Measurements from ENCODE around the gene KCNJ14. TPM values are rescaled to one million over a fixed set of nuclear protein-coding genes. Genes with fewer than 3 reads are reported as not detected.
"Not testable (repeated sequence)": the region's sequence is repeated elsewhere in the genome, so short reads cannot be mapped to it uniquely, and the experiment has no call there.

The KCNJ14 gene
- total RNA-seq, 4 donors from 2014 or later: 0.16 to 0.42 (median 0.27) TPM; not detected in 1

DNA sequence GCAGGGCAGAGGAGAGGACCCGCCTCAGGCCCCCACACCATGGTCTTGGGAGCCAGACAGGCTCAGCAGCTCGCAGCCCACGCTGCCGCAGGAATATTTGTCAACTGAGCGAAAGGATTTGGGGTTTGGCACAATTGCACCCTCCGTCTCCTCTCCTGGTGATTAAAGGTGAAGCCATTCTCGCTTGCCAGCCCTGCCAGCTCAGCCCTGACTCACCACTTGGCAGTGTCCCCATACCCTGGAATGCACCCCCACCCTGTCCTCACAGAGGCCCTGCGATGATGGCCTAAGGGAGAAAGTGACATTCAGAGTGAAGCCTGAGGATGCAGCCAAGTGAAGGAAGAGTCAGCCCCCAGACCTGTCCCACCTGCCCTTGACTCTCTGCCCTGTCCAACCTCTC is 32.6 kb downstream of the KCNJ14 start:
- TF ChIP-seq POLR2A (IDR thresholded peaks at IDR 0.05): no peak
- peak; percentile 84 for TF ChIP-seq POLR2AphosphoS5 (IDR thresholded peaks at IDR 0.05)
- TF ChIP-seq EP300 (IDR thresholded peaks at IDR 0.05): no peak
- TF ChIP-seq, protein P1, sequence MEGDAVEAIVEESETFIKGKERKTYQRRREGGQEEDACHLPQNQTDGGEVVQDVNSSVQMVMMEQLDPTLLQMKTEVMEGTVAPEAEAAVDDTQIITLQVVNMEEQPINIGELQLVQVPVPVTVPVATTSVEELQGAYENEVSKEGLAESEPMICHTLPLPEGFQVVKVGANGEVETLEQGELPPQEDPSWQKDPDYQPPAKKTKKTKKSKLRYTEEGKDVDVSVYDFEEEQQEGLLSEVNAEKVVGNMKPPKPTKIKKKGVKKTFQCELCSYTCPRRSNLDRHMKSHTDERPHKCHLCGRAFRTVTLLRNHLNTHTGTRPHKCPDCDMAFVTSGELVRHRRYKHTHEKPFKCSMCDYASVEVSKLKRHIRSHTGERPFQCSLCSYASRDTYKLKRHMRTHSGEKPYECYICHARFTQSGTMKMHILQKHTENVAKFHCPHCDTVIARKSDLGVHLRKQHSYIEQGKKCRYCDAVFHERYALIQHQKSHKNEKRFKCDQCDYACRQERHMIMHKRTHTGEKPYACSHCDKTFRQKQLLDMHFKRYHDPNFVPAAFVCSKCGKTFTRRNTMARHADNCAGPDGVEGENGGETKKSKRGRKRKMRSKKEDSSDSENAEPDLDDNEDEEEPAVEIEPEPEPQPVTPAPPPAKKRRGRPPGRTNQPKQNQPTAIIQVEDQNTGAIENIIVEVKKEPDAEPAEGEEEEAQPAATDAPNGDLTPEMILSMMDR (IDR thresholded peaks at IDR 0.05): no peak
- WGBS, 2 donors (ENCODE audit: low coverage in 1 of 2): 35 to 40% methylated on average over 1 to 6 of the region's 8 CpGs
- Histone ChIP-seq H3K9me3 (no peaks in the 10 kb centered on the region), H3K4me3 (no peak overlapping the region), H3K4me1 (peaks cover 0 to 48% (median 18%) of the 10 kb centered on the region in 3 donors), H3K27me3 (no peaks in the 10 kb centered on the region), H3K36me3 (no peaks in the 10 kb centered on the region), H3K27ac (peak overlapping the region in 3 of 4 donors; percentile 69 to 81 (median 70))
- ATAC-seq: no peak

DNA sequence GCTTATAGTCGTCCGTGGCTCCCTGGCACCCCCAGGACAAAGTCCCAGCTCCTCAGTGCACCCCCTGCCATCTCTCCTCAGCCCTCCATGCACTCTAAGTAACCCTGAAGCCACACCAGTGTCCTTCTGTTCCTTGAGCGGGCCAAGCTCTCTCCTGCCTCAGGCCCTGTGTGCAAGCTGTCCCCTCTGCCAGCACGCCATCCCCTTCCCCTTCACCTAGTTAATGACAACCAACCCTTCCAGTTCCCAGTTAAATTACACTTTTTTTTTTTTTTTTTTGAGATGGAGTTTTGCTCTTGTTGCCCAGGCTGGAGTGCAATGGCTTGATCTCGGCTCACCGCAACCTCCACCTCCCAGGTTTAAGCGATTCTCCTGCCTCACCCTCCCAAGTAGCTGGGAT is 33.1 kb downstream of the KCNJ14 start:
- WGBS, 2 donors (ENCODE audit: low coverage in 1 of 2): 79 to 85% methylated on average over 4 of the region's 7 CpGs
- ATAC-seq, H3K9me3 ChIP-seq, H3K27me3 ChIP-seq, H3K36me3 ChIP-seq, H3K4me3 ChIP-seq: not testable (repeated sequence)
- Histone ChIP-seq H3K27ac (peak overlapping the region in 3 of 4 donors; percentile 69 to 81 (median 70)), H3K4me1 (peaks cover 0 to 53% (median 18%) of the 10 kb centered on the region in 3 donors)

DNA sequence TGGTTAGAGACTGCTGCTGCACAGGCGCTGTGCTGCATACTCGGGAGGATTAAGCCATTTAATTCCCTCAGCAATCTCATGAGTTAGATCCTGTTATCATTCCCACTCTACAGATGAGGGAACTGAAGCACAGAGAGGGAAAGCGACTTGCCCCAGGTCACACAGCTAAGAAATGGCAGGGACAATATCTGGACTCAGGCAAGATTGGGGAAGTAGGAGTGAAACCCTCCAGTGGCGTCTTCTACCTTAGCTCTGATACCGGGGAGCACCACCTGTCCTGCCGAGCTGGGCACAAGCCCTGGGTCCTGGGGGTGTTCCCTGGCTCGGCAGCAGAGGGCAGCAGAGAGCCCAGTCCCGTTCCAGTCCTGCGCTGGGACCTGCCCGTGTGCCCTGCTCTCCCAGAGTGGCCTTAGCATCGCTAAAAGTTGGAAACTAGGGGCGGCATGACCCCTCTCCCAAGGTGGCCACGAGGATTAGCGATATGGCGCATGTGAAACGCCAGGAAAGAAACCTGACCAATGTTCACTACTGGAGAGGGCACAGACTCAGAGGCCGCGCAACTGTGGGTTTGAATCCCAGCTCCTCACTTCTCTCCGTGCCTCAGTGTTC is 34.3 kb downstream of the KCNJ14 start:
- Histone ChIP-seq H3K27me3 (no peaks in the 10 kb centered on the region), H3K4me1 (peaks cover 0 to 63% (median 24%) of the 10 kb centered on the region in 3 donors), H3K9me3 (no peaks in the 10 kb centered on the region), H3K27ac (no peak overlapping the region), H3K4me3 (no peak overlapping the region), H3K36me3 (no peaks in the 10 kb centered on the region)
- WGBS, 2 donors (ENCODE audit: low coverage in 1 of 2): 48 to 57% methylated on average over 1 to 3 of the region's 19 CpGs
- ATAC-seq: no peak
- TF ChIP-seq POLR2AphosphoS5 (IDR thresholded peaks at IDR 0.05): no peak
- TF ChIP-seq POLR2A (IDR thresholded peaks at IDR 0.05): no peak
- TF ChIP-seq, protein P1 (IDR thresholded peaks at IDR 0.05): peak in 3 of 4 experiments; percentile 88 to 97 (median 89)

DNA sequence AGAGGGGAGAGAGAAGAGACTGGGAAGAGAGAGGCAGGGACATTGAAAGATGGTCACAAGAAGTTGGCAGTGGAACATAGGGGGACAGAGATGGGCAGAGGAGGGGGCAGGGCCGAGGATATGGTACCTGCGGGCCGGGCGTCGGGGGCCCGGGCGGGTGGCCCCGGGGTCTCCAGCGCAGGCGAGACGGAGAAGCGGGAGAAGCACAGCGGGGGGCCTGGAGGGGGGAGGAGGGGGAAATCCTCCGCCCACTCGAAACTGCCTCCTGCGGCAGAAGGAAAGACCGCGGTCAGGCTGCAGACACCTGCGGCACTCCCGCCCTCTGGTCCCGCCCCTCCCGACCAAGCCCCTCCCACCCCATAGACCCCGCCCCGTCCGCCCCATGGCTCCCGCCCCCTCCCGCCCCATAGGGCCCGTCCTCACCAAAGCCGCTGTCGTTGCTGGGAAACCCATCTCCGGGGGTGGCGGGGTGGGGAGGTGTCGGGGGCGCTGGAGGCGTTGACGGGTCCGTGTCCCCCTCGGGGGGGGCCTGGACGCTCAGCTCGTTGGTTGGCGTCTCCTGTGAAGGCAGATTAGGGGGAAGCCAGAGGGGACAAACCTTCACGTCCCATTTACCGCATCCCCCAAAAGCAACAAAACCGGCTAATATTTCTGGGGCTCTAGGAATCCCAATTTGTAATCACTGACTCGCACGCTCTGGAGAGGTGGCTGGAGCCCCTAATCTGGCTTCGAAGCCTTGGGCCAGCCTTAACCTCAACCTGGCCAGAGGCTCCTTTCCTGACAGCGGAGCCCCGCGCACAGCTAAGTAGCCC is 35.8 kb downstream of the KCNJ14 start:
- WGBS, 2 donors (ENCODE audit: low coverage in 1 of 2): 0 to 45% methylated on average over 1 to 10 of the region's 50 CpGs
- peak overlapping the region in 1 of 2 donors; percentile 18 for H3K4me3 ChIP-seq
- no peaks in the 10 kb centered on the region for H3K27me3 ChIP-seq
- no peaks in the 10 kb centered on the region for H3K9me3 ChIP-seq
- no peak for TF ChIP-seq EP300 (IDR thresholded peaks at IDR 0.05)
- no peak for TF ChIP-seq POLR2A (IDR thresholded peaks at IDR 0.05)
- TF ChIP-seq POLR2AphosphoS5 (IDR thresholded peaks at IDR 0.05): no peak
- TF ChIP-seq, protein P1 (IDR thresholded peaks at IDR 0.05): no peak
- H3K36me3 ChIP-seq: no peaks in the 10 kb centered on the region
- H3K27ac ChIP-seq: peak overlapping the region in 3 of 4 donors; percentile 30 to 54 (median 51)
- no peak for ATAC-seq
- H3K4me1 ChIP-seq: peaks cover 0 to 71% (median 26%) of the 10 kb centered on the region in 3 donors

DNA sequence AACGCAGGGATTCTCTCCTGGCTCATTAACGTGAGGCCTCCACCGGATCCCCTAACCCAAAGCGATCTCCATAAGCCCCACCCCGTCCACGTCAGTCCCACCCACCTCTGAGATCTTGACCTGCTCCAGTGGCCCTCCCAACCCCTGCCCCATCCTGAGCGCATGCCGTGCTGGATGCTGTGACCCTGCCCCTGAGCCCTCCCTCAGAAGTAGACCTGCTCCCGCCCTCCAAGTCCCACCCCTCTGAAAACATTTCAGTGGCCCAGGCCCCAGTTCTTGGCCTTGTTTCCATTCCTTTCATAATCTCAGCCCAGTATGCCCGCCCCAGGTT is 36.4 kb downstream of the KCNJ14 start:
- no peak for ATAC-seq

More for the DNA sequence above, 36.4 kb downstream of the KCNJ14 start:
- Histone ChIP-seq H3K27me3 (no peaks in the 10 kb centered on the region), H3K9me3 (no peaks in the 10 kb centered on the region), H3K36me3 (no peaks in the 10 kb centered on the region), H3K27ac (peak overlapping the region in 2 of 4 donors; percentile 30 to 80), H3K4me1 (peaks cover 0 to 71% (median 26%) of the 10 kb centered on the region in 3 donors), H3K4me3 (no peak overlapping the region)
- TF ChIP-seq EP300 (IDR thresholded peaks at IDR 0.05) (no peak), POLR2A (IDR thresholded peaks at IDR 0.05) (no peak)
- TF ChIP-seq, protein P1 (IDR thresholded peaks at IDR 0.05): no peak
- 42 to 52% methylated on average over 7 to 9 of the region's 10 CpGs for WGBS, 2 donors (ENCODE audit: low coverage in 1 of 2)

Measured in gastroesophageal sphincter (tissue), 4 donors.